Measurements from ENCODE around the gene MAML3. TPM values are rescaled to one million over a fixed set of nuclear protein-coding genes. Genes with fewer than 3 reads are reported as not detected.
A peak's percentile ranks its signal among the peaks of the same experiment; 100 is the strongest.

MAML3 gene
- total RNA-seq, 1 donor from 2014 or later, result 0.43 TPM

GRCh38 chr4:139767585-139767984 lies 386.4 kb downstream of the MAML3 start:
- DNase-seq (ENCODE audit: low read depth), result no peak

GRCh38 chr4:139767168-139767567 lies 386.8 kb downstream of the MAML3 start:
- peak; percentile 74 for DNase-seq (ENCODE audit: low read depth)

- DNase-seq (ENCODE audit: low read depth), result no peak
These were observed 389.2 kb downstream of the MAML3 start for GRCh38 chr4:139764686-139765310.

- DNase-seq (ENCODE audit: low read depth), result no peak
These were observed 389.8 kb downstream of the MAML3 start for GRCh38 chr4:139764182-139764581.

GRCh38 chr4:139763672-139764071 lies 390.3 kb downstream of the MAML3 start:
- DNase-seq (ENCODE audit: low read depth), result peak; percentile 64

GRCh38 chr4:139763205-139763604 lies 390.8 kb downstream of the MAML3 start:
- no peak for DNase-seq (ENCODE audit: low read depth)

GRCh38 chr4:139762720-139763119 lies 391.3 kb downstream of the MAML3 start:
- DNase-seq (ENCODE audit: low read depth), result no peak

- DNase-seq (ENCODE audit: low read depth), result no peak
These were observed 392.5 kb downstream of the MAML3 start for GRCh38 chr4:139761461-139761860.

- no peak for DNase-seq (ENCODE audit: low read depth)
These were observed 393.4 kb downstream of the MAML3 start for GRCh38 chr4:139760567-139760966.

GRCh38 chr4:139759097-139759496 lies 394.9 kb downstream of the MAML3 start:
- no peak for DNase-seq (ENCODE audit: low read depth)

GRCh38 chr4:139756391-139757180 lies 397.4 kb downstream of the MAML3 start:
- no peak for DNase-seq (ENCODE audit: low read depth)

GRCh38 chr4:139754938-139755337 lies 399.0 kb downstream of the MAML3 start:
- no peak for DNase-seq (ENCODE audit: low read depth)

GRCh38 chr4:139753686-139754085 lies 400.3 kb downstream of the MAML3 start:
- no peak for DNase-seq (ENCODE audit: low read depth)

GRCh38 chr4:139749835-139750498 lies 404.0 kb downstream of the MAML3 start:
- DNase-seq (ENCODE audit: low read depth), result no peak

- no peak for DNase-seq (ENCODE audit: low read depth)
These were observed 404.6 kb downstream of the MAML3 start for GRCh38 chr4:139749338-139749737.

GRCh38 chr4:139746431-139747171 lies 407.4 kb downstream of the MAML3 start:
- no peak for DNase-seq (ENCODE audit: low read depth)

GRCh38 chr4:139745111-139745639 lies 408.8 kb downstream of the MAML3 start:
- no peak for DNase-seq (ENCODE audit: low read depth)

GRCh38 chr4:139744232-139744631 lies 409.8 kb downstream of the MAML3 start:
- DNase-seq (ENCODE audit: low read depth), result no peak

- no peak for DNase-seq (ENCODE audit: low read depth)
These were observed 411.0 kb downstream of the MAML3 start for GRCh38 chr4:139743027-139743426.

- DNase-seq (ENCODE audit: low read depth), result peak; percentile 94
These were observed 413.4 kb downstream of the MAML3 start for GRCh38 chr4:139740531-139741041.

GRCh38 chr4:139740121-139740520 lies 413.9 kb downstream of the MAML3 start:
- DNase-seq (ENCODE audit: low read depth), result no peak
